HG02973 (cell line): ENCODE data around the gene GRM8.

Source experiments
- ATAC-seq: cut with Tn5 transposase; IDR thresholded peaks from one replicate; pipeline ENCODE4 v1.9.1; 2021; ENCODE audit warnings: moderate library complexity; ENCODE audit not compliant: unreplicated experiment

The GRM8 gene

GRCh38 chr7:127231415-127231814 lies 21.3 kb downstream of the GRM8 start:
- no peak for ATAC-seq

GRCh38 chr7:127230192-127230925 lies 22.4 kb downstream of the GRM8 start:
- ATAC-seq: no peak

DNA sequence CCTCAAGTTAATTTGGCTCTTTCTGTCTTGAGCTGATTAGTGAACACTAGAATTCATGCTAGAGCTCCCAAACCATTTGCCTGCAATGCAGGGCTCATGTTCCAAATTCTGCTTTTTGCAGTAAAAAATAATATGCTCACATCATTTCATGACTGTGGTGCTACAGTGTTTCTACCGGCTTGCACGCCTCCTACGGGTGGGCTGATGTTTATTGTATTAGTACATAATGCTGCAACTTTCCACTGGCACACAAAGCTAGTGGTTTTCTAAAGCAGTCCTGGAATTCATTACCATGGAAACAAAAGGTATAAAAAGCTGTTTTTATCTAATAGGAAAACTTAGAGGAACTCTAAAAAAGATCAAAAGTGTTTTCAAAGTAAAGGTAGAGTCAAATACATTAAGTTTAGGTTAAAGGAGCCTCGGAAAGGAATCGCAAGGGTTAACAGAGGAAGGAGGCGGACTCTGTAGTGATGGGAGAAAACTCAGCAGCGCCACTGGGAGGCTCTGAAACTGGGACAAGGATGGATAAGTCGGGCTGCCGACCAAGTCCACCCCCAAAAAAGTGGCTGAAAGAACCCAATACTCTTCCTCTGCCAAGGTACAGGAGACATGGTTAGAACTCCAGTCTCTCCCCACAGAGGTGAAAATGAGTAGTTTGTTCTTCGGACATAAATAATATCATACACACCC lies 25.9 kb downstream of the GRM8 start:
- ATAC-seq: no peak

DNA sequence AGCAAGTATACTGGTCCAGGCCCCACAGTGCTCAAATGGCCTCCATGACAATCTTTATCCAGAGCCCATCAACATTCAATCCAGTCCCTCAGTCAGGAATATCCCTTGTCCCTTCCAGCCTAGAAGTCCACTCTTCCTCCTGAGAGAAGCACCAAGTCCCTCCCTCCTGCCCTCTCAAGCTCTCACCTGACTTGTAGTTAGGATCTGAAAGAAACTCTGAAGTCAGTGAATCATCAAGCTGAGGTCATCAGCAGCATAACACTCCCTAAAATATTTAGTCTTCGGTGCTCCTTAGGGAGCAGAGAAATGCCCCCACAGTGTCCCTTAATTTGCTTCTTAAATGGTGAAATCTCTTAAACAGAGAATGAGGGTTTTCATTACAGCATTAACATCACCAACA lies 31.0 kb downstream of the GRM8 start:
- no peak for ATAC-seq

GRCh38 chr7:127214956-127215718 lies 37.6 kb downstream of the GRM8 start:
- ATAC-seq: no peak

- no peak for ATAC-seq
These were observed 42.9 kb downstream of the GRM8 start for GRCh38 chr7:127209886-127210285.

- ATAC-seq: no peak
These were observed 43.9 kb downstream of the GRM8 start for GRCh38 chr7:127208860-127209259.

- ATAC-seq: no peak
These were observed 44.4 kb downstream of the GRM8 start for GRCh38 chr7:127208351-127208750.

DNA sequence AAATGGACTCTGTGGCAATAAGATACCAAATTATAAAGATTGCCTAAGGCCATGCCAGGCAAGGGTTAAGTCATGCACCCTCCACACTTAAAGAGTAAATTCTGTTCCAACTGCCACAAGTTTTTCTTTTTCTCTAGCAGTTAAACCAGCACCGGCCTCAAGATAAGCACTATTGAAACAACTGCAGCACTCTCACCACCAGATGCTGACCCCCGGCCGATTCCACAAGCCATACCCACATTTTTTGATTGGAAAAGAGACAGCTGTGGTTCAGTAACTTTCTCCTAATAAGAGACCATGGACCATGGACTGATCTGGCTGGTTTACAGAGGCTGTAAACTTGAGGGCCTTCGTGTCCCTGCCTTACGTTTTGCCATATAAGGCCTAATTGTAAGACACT lies 44.9 kb downstream of the GRM8 start:
- no peak for ATAC-seq

GRCh38 chr7:127207230-127207629 lies 45.5 kb downstream of the GRM8 start:
- ATAC-seq: no peak

- ATAC-seq: no peak
These were observed 58.2 kb downstream of the GRM8 start for GRCh38 chr7:127194571-127194970.

DNA sequence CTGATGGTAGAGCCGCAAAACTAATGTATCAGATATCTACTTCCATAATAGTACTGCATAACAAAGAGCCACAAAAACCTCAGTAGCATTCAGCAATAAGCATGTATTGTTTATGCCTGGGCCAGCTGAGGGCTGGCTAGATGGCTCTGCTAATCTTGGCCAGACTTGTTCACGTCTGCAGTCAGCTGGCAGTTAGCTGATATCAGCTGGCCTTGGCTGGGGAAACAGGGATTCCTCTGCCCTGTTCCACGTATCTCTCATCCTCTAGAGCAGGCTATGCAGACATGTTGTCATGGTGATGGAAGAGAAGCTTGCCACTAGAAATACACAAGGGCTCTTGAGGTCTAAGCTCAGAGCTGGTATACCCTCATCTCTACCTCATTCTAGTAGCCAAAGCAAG lies 62.9 kb downstream of the GRM8 start:
- ATAC-seq: no peak

GRCh38 chr7:127189074-127189473 lies 63.7 kb downstream of the GRM8 start:
- ATAC-seq: no peak

DNA sequence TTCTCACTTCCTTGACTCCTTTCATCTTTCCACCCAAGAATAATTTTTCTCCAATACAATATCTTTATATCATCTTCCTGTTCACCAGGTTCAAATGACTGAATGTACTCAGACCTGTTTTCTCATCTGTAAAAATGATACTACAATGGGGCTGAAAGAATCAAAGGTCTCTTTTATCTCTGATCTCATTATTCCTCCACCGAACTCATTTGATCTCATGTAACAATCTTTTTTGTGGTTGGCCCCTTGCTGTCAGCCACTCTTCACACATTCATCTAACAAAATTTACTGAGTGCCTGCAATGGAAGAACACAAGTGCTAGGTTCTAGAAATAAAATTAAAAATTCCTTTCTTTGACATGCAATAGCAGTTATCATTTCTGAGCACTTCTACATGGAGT lies 65.0 kb downstream of the GRM8 start:
- no peak for ATAC-seq

GRCh38 chr7:127186686-127187085 lies 66.1 kb downstream of the GRM8 start:
- ATAC-seq: no peak

DNA sequence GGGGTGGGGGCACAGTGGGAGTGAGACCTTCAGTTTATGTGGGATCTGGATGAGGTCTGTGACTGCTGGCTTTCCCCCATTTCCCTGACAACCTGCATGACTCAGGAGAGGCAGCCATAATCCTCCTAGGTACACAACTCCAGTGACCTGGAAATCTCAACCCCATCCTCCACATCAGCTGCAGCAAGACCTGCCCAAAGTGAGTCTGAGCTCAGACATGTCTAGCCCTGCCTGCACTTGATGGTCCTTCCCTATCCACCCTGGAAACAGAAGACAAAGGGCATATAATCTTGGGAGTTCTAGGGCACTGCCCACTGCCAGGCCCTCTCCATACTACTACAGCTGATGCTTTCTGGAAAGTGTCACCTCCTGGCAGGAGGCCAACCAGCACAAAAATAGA lies 75.6 kb downstream of the GRM8 start:
- ATAC-seq: no peak

- no peak for ATAC-seq
These were observed 90.4 kb downstream of the GRM8 start for GRCh38 chr7:127162366-127162765.

- ATAC-seq: peak; percentile 75
These were observed 94.1 kb downstream of the GRM8 start for GRCh38 chr7:127158659-127159058.

GRCh38 chr7:127154958-127155357 lies 97.8 kb downstream of the GRM8 start:
- no peak for ATAC-seq

DNA sequence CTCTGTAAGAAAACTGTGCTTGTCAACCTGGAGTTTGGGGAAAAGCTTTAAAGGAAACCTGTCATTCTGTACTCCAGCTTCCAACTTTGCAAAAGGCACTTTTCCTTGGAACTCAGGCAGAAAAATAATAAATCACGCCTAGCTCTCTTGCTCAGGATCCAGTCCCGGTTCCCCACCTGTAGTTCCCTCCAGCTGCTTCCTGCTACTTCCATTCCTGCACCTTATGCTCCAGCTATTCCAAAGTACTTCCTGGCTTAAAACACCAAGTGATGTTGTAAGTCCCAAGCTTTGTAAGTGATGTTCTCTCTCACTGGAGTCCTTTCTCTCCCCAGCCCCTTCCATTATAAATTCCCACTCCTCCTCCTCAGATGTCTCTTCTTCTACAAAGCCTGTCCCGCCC lies 98.6 kb downstream of the GRM8 start:
- no peak for ATAC-seq

GRCh38 chr7:127153315-127153714 lies 99.4 kb downstream of the GRM8 start:
- no peak for ATAC-seq

GRCh38 chr7:127152423-127152822 lies 100.3 kb downstream of the GRM8 start:
- ATAC-seq: no peak
